Osteoblast (primary cell): ENCODE measurements around the gene SYNE1. TPM values are rescaled to one million over a fixed set of nuclear protein-coding genes. Genes with fewer than 3 reads are reported as not detected.

Experiments
- DNase-seq: peaks from one replicate; pipeline ENCODE4 v3.0.0; 2011; ENCODE audit warnings: low spot score, mixed read lengths; ENCODE audit not compliant: insufficient read length; ENCODE audit errors: missing footprints
- H2AFZ ChIP-seq: 2 replicates; pipeline ENCODE4 v1.6.0; 2011; ENCODE audit warnings: mild to moderate bottlenecking, low read length
- H3K27ac ChIP-seq: 2 replicates; pipeline ENCODE4 v1.5.1; 2011; ENCODE audit warnings: mild to moderate bottlenecking, low read depth, low read length, moderate library complexity
- H3K27me3 ChIP-seq: 2 replicates; pipeline ENCODE4 v1.6.0; 2012; ENCODE audit warnings: mild to moderate bottlenecking, control low read depth, inconsistent platforms, low read length, moderate library complexity; ENCODE audit not compliant: insufficient read depth
- H3K36me3 ChIP-seq: 2 replicates; pipeline ENCODE4 v1.5.1; 2011; ENCODE audit warnings: mild to moderate bottlenecking, low read length, control low read depth, moderate library complexity; ENCODE audit not compliant: insufficient read depth
- H3K4me1 ChIP-seq: 2 replicates; pipeline ENCODE4 v1.5.1; 2011; ENCODE audit warnings: mild to moderate bottlenecking, low read length, control low read depth, moderate library complexity; ENCODE audit not compliant: insufficient read depth
- H3K4me2 ChIP-seq: 2 replicates; pipeline ENCODE4 v1.6.0; 2011; ENCODE audit warnings: mild to moderate bottlenecking, low read length; ENCODE audit not compliant: insufficient read depth
- H3K4me3 ChIP-seq: fragments of 200-600 bp; sonication (generic); 3 replicates; pipeline ENCODE4 v1.5.1; 2012; ENCODE audit warnings: mild to moderate bottlenecking, low read length, inconsistent platforms; ENCODE audit not compliant: insufficient read depth
- H3K79me2 ChIP-seq: 2 replicates; pipeline ENCODE4 v1.6.0; 2012; ENCODE audit warnings: mild to moderate bottlenecking, low read length, control low read depth, inconsistent platforms; ENCODE audit not compliant: insufficient read depth
- H3K9me3 ChIP-seq: 2 replicates; pipeline ENCODE4 v1.5.1; 2011; ENCODE audit warnings: low read depth, low read length, control low read depth
- H4K20me1 ChIP-seq: 2 replicates; pipeline ENCODE4 v1.6.0; 2012; ENCODE audit warnings: mild to moderate bottlenecking, low read length, control low read depth; ENCODE audit not compliant: insufficient read depth
- CTCF ChIP-seq: IDR thresholded peaks from 2 replicates; pipeline ENCODE4 v1.5.1; 2011; ENCODE audit warnings: mild to moderate bottlenecking, low read depth, low read length, moderate library complexity; ENCODE audit errors: extremely low read depth
- total RNA-seq: library from RNA; depleted of rRNA; stranded (reverse); fragments of >200 nt; gene quantifications from 2 replicates; pipeline ENCODE4 v1.2.3, GENCODE V29; 2012

The SYNE1 gene
- total RNA-seq, 1 donor: 240 TPM

DNA sequence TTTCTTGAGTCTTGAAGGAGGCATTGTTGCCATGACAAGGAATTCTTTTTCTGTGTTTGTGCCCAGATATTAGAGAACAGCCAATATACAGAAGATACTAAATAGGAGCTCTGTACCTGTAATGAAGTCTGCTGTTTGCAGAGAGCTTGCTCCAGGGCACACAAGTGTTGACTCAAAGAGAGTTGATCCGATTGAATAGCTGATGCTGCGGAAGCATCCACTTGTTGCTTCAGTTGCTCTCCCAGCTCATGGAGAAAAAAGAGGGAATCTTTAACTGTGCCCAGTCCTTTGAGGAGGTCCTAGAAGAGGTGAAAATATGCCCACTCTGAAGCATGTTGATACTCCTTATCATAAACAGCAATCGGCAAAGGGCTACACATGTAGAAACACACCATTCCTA, 418.3 kb downstream of the SYNE1 start:
- Histone ChIP-seq H3K4me2 (no peak overlapping the region), H3K27ac (no peak overlapping the region), H3K27me3 (no peaks in the 10 kb centered on the region), H3K36me3 (peaks cover 88% of the 10 kb centered on the region), H2AFZ (no peak overlapping the region), H3K4me3 (no peak overlapping the region), H3K79me2 (no peaks in the 10 kb centered on the region), H3K4me1 (no peaks in the 10 kb centered on the region), H3K9me3 (peaks cover 12% of the 10 kb centered on the region), H4K20me1 (no peaks in the 10 kb centered on the region)
- DNase-seq: no peak
- TF ChIP-seq CTCF: no peak

DNA sequence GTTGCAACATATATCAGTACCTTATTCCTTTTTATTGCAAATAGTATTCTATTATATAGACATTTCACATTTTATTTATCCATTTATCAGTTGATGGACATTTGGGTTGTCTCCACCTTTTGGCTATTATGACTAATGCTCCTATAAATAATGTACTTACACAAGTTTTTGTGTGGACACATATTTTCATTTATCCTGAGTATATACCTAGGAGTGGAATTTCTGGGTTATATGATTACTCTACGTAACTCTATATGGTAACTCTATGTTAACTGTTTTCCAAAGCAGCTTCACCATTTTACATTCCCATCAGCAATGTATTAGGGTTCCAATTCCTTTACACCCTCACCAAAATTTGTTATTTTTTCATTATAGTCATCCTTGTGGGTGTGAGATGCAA, 424.7 kb downstream of the SYNE1 start:
- peaks cover 53% of the 10 kb centered on the region for H3K36me3 ChIP-seq
- H3K9me3 ChIP-seq: no peaks in the 10 kb centered on the region
- TF ChIP-seq CTCF: no peak
- no peak overlapping the region for H2AFZ ChIP-seq
- no peak overlapping the region for H3K4me2 ChIP-seq
- H4K20me1 ChIP-seq: no peaks in the 10 kb centered on the region
- no peak for DNase-seq
- no peak overlapping the region for H3K4me3 ChIP-seq
- no peaks in the 10 kb centered on the region for H3K4me1 ChIP-seq
- no peak overlapping the region for H3K27ac ChIP-seq
- no peaks in the 10 kb centered on the region for H3K27me3 ChIP-seq
- no peaks in the 10 kb centered on the region for H3K79me2 ChIP-seq

DNA sequence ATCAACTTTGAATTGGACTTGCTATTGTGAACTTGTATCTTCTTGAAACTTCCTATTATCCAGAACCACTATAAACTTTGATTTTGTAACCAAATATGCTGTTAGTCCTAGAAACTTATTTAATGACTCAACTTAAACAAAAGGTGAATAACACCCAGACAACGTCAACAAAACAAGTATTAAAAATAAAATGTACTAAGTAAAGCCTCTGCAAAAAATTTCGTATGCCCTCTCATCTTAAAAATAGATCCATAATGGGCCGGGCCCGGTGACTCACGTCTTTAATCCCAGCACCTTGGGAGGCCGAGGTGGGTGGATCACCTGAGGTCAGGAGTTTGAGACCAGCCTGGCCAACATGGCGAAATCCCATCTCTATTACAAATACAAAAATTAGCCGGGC, 428.0 kb downstream of the SYNE1 start:
- no peak overlapping the region for H2AFZ ChIP-seq
- H3K27ac ChIP-seq: no peak overlapping the region
- H3K9me3 ChIP-seq: no peaks in the 10 kb centered on the region
- no peak for DNase-seq
- no peaks in the 10 kb centered on the region for H3K79me2 ChIP-seq
- no peak overlapping the region for H3K4me2 ChIP-seq
- peaks cover 51% of the 10 kb centered on the region for H3K36me3 ChIP-seq
- no peak overlapping the region for H3K4me3 ChIP-seq
- peaks cover 2% of the 10 kb centered on the region for H3K4me1 ChIP-seq
- no peaks in the 10 kb centered on the region for H4K20me1 ChIP-seq
- no peaks in the 10 kb centered on the region for H3K27me3 ChIP-seq
- no peak for TF ChIP-seq CTCF

GRCh38 chr6:152207915-152208714, 429.0 kb downstream of the SYNE1 start:
- no peak for DNase-seq
- Histone ChIP-seq H2AFZ (no peak overlapping the region), H3K36me3 (peaks cover 46% of the 10 kb centered on the region), H3K4me2 (no peak overlapping the region), H3K4me1 (peaks cover 2% of the 10 kb centered on the region), H3K79me2 (no peaks in the 10 kb centered on the region), H3K9me3 (no peaks in the 10 kb centered on the region), H4K20me1 (no peaks in the 10 kb centered on the region), H3K4me3 (no peak overlapping the region), H3K27me3 (no peaks in the 10 kb centered on the region), H3K27ac (no peak overlapping the region)
- no peak for TF ChIP-seq CTCF
